GM12878 (cell line): ENCODE data around the gene CDC42EP1. TPM values are rescaled to one million over a fixed set of nuclear protein-coding genes. Genes with fewer than 3 reads are reported as not detected.

Experiments used
- ATF2 ChIP-seq: IDR thresholded peaks from 2 replicates; pipeline ENCODE4 v1.6.1; 2012; ENCODE audit warnings: low read length, inconsistent platforms
- FOXK2 ChIP-seq: fragments of 450-650 bp; IDR thresholded peaks from 2 replicates; pipeline ENCODE4 v1.6.1; 2017; ENCODE audit warnings: mild to moderate bottlenecking, moderate library complexity
- PBX3 ChIP-seq: IDR thresholded peaks from 2 replicates; pipeline ENCODE4 v1.6.1; 2011; ENCODE audit warnings: mild to moderate bottlenecking, low read depth, low read length, moderate library complexity; ENCODE audit not compliant: insufficient replicate concordance
- STAT3 ChIP-seq: IDR thresholded peaks from 2 replicates; pipeline ENCODE4 v1.6.1; 2011; ENCODE audit warnings: low read depth, low read length, improper control_type of control experiment
- ZNF274 ChIP-seq: IDR thresholded peaks from one replicate; pipeline ENCODE4 v1.8.0; 2011; ENCODE audit not compliant: insufficient read length, insufficient read depth
- ZZZ3 ChIP-seq: IDR thresholded peaks from 2 replicates; pipeline ENCODE4 v1.6.1; 2011; ENCODE audit warnings: low read depth; ENCODE audit not compliant: control insufficient read depth, insufficient read length
- polyA plus RNA-seq, 11 experiments: library from polyadenylated mRNA; depleted of rRNA in 4 of 11; unstranded in 6 of 11; stranded (reverse) in 5 of 11; fragments of >200 nt; fragmentation: Nextera tagmentation in 4 of 11; fragmentation: Illumina TruSeq in 1 of 11; extraction: Ambion mirVana in 4 of 11; extraction: Trizol in 1 of 11; gene quantifications; 1 replicate in 1 of 11; 2 replicates in 10 of 11; pipeline versions ENCODE4 v1.2.1 to v1.2.3, GENCODE V29; 2011 to 2016; ENCODE audit warnings: inconsistent platforms in 2 of 11, missing spikeins in 2 of 11, low read depth in 1 of 11
- total RNA-seq, 4 experiments: library from RNA; depleted of rRNA in 3 of 4; stranded (reverse); fragments of >200 nt in 3 of 4; fragmentation: Illumina TruSeq in 1 of 4; extraction: Trizol in 1 of 4; gene quantifications; 2 replicates each; pipeline versions ENCODE4 v1.2.1 to v1.2.3, GENCODE V29; 2013 to 2021
- TF ChIP-seq, protein P1 (sequence below): fragments of 450-650 bp; IDR thresholded peaks from 2 replicates; pipeline ENCODE4 v1.6.1; 2016; ENCODE audit warnings: mild to moderate bottlenecking, moderate library complexity, borderline replicate concordance
- TF ChIP-seq, protein P2 (sequence below): fragments of 450-650 bp; IDR thresholded peaks from 2 replicates; pipeline ENCODE4 v1.6.1; 2017; ENCODE audit warnings: mild to moderate bottlenecking, low read depth, inconsistent platforms; ENCODE audit not compliant: poor library complexity, severe bottlenecking

Gene CDC42EP1
- total and polyA plus RNA-seq, 10 of the 15 experiments (the other 5 are each of a cell fraction or from before 2014, with no cell fraction given): 0.04 to 0.33 (median 0.09) TPM; not detected in 7

GRCh38 chr22:37535159-37535558 lies 25.1 kb upstream of the CDC42EP1 start (continued):
- TF ChIP-seq, protein P1, sequence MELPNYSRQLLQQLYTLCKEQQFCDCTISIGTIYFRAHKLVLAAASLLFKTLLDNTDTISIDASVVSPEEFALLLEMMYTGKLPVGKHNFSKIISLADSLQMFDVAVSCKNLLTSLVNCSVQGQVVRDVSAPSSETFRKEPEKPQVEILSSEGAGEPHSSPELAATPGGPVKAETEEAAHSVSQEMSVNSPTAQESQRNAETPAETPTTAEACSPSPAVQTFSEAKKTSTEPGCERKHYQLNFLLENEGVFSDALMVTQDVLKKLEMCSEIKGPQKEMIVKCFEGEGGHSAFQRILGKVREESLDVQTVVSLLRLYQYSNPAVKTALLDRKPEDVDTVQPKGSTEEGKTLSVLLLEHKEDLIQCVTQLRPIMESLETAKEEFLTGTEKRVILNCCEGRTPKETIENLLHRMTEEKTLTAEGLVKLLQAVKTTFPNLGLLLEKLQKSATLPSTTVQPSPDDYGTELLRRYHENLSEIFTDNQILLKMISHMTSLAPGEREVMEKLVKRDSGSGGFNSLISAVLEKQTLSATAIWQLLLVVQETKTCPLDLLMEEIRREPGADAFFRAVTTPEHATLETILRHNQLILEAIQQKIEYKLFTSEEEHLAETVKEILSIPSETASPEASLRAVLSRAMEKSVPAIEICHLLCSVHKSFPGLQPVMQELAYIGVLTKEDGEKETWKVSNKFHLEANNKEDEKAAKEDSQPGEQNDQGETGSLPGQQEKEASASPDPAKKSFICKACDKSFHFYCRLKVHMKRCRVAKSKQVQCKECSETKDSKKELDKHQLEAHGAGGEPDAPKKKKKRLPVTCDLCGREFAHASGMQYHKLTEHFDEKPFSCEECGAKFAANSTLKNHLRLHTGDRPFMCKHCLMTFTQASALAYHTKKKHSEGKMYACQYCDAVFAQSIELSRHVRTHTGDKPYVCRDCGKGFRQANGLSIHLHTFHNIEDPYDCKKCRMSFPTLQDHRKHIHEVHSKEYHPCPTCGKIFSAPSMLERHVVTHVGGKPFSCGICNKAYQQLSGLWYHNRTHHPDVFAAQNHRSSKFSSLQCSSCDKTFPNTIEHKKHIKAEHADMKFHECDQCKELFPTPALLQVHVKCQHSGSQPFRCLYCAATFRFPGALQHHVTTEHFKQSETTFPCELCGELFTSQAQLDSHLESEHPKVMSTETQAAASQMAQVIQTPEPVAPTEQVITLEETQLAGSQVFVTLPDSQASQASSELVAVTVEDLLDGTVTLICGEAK: no peak
- TF ChIP-seq FOXK2 (no peak), ZZZ3 (no peak), PBX3 (no peak), STAT3 (no peak), ZNF274 (no peak), ATF2 (no peak)
- TF ChIP-seq, protein P2, sequence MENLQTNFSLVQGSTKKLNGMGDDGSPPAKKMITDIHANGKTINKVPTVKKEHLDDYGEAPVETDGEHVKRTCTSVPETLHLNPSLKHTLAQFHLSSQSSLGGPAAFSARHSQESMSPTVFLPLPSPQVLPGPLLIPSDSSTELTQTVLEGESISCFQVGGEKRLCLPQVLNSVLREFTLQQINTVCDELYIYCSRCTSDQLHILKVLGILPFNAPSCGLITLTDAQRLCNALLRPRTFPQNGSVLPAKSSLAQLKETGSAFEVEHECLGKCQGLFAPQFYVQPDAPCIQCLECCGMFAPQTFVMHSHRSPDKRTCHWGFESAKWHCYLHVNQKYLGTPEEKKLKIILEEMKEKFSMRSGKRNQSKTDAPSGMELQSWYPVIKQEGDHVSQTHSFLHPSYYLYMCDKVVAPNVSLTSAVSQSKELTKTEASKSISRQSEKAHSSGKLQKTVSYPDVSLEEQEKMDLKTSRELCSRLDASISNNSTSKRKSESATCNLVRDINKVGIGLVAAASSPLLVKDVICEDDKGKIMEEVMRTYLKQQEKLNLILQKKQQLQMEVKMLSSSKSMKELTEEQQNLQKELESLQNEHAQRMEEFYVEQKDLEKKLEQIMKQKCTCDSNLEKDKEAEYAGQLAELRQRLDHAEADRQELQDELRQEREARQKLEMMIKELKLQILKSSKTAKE: no peak
